Activated T-cell treated with anti-CD3 and anti-CD28 coated beads, Interleukin-2, amount 50 U/mL, for 1 hour (primary cell): Measurements from ENCODE around the gene ABLIM1.

ENCODE experiments used
- DNase-seq: peaks from one replicate; pipeline ENCODE4 v3.0.0-alpha.2; 2020

The ABLIM1 gene

GRCh38 chr10:114437473-114438292, 220.4 kb downstream of the ABLIM1 start:
- DNase-seq = no peak

GRCh38 chr10:114436941-114437340, 221.1 kb downstream of the ABLIM1 start:
- no peak for DNase-seq

- no peak for DNase-seq
Measured at GRCh38 chr10:114432566-114433093, 225.4 kb downstream of the ABLIM1 start.

GRCh38 chr10:114431414-114432135, 226.5 kb downstream of the ABLIM1 start:
- DNase-seq = no peak

- no peak for DNase-seq
Measured at GRCh38 chr10:114430688-114431413, 227.2 kb downstream of the ABLIM1 start.

GRCh38 chr10:114429581-114430335, 228.3 kb downstream of the ABLIM1 start:
- no peak for DNase-seq

GRCh38 chr10:114427124-114427852, 230.8 kb downstream of the ABLIM1 start:
- DNase-seq = no peak

GRCh38 chr10:114426476-114426875, 231.6 kb downstream of the ABLIM1 start:
- no peak for DNase-seq

GRCh38 chr10:114420811-114421485, 237.1 kb downstream of the ABLIM1 start:
- no peak for DNase-seq

- no peak for DNase-seq
Measured at GRCh38 chr10:114418109-114418508, 240.0 kb downstream of the ABLIM1 start.

- DNase-seq = no peak
Measured at GRCh38 chr10:114412907-114413797, 244.9 kb downstream of the ABLIM1 start.

- no peak for DNase-seq
Measured at GRCh38 chr10:114408968-114409444, 249.1 kb downstream of the ABLIM1 start.

GRCh38 chr10:114408112-114408967, 249.7 kb downstream of the ABLIM1 start:
- DNase-seq = no peak

GRCh38 chr10:114406455-114406854, 251.6 kb downstream of the ABLIM1 start:
- no peak for DNase-seq

GRCh38 chr10:114405011-114405350, 253.1 kb downstream of the ABLIM1 start:
- DNase-seq = no peak

- DNase-seq = no peak
Measured at GRCh38 chr10:114404171-114405010, 253.7 kb downstream of the ABLIM1 start, which contains the start of gene AFAP1L2. Gene AFAP1L2 (minus strand): TSS chr10:114404502. CDS start chr10:114404455, 47 bp downstream.

GRCh38 chr10:114403541-114404161, 254.4 kb downstream of the ABLIM1 start:
- no peak for DNase-seq
